Activated T-helper 1 cell treated with anti-CD3 and anti-CD28 coated beads, Interleukin-12 subunit alpha, Interleukin-12 subunit beta, Interleukin-2, Interleukin-4 antibody, amounts not matched to agents 30 ng/mL and 10 ng/mL and 1 ng/mL, durations not matched to agents 14 hours and 24 hours and 36 hours (primary cell): Measurements from ENCODE around the gene XPOT. TPM values are rescaled to one million over a fixed set of nuclear protein-coding genes. Genes with fewer than 3 reads are reported as not detected.

Source experiments
- DNase-seq: peaks from one replicate; pipeline ENCODE4 v3.0.0; 2021; ENCODE audit warnings: low spot score
- H3K27ac Mint-ChIP-seq: one replicate; pipeline ENCODE4 v1.8.0; 2021; ENCODE audit warnings: mild to moderate bottlenecking, mixed read lengths
- H3K27me3 Mint-ChIP-seq: one replicate; pipeline ENCODE4 v1.8.0; 2022; ENCODE audit warnings: mild to moderate bottlenecking, moderate library complexity, mixed read lengths; ENCODE audit not compliant: insufficient read depth
- H3K36me3 Mint-ChIP-seq: one replicate; pipeline ENCODE4 v1.8.0; 2021; ENCODE audit warnings: low read depth, mixed read lengths
- H3K4me1 Mint-ChIP-seq: one replicate; pipeline ENCODE4 v1.8.0; 2021; ENCODE audit warnings: low read depth, mixed read lengths
- H3K4me3 Mint-ChIP-seq: one replicate; pipeline ENCODE4 v1.8.0; 2021; ENCODE audit warnings: mild to moderate bottlenecking, moderate library complexity, mixed read lengths
- H3K9me3 Mint-ChIP-seq: one replicate; pipeline ENCODE4 v1.8.0; 2021; ENCODE audit warnings: mixed read lengths
- intact Hi-C: fragments of 100-400 bp; cut with micrococcal nuclease; formaldehyde crosslinking; loops from one replicate; pipeline ENCODE4 v1.15.1; 2024
- total RNA-seq: library from RNA; stranded (reverse); gene quantifications from 2 replicates; pipeline ENCODE4 v1.2.3, GENCODE V29; 2022

The XPOT gene
- total RNA-seq, 1 donor from 2014 or later: 145 TPM

DNA sequence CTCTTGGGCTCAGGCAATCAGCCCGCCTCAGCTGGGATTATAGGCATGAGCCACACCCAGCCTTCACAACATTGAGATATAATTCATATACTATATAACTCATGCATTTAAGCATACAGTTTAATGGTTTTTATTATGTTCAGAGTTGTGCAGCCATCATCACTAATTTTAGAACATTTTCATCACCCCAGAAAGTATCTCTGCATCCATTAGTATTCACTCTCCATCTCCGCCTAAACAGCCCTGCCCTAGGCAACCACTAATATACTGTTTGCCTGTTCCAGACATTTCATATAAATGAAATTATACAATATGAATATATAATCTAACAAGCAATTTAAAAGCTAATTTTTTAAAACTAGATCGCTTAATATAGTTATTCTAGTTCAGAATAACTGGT, 82.5 kb downstream of the XPOT start:
- peaks cover 7% of the 10 kb centered on the region for H3K4me1 Mint-ChIP-seq
- no peak overlapping the region for H3K4me3 Mint-ChIP-seq
- intact Hi-C loops: no loop called here
- H3K9me3 Mint-ChIP-seq: no peaks in the 10 kb centered on the region
- H3K27ac Mint-ChIP-seq: no peak overlapping the region
- H3K27me3 Mint-ChIP-seq: no peaks in the 10 kb centered on the region
- DNase-seq: no peak
- H3K36me3 Mint-ChIP-seq: peaks cover 36% of the 10 kb centered on the region

GRCh38 chr12:64491718-64492117, 87.5 kb downstream of the XPOT start:
- Mint-ChIP-seq H3K27ac (no peak overlapping the region), H3K27me3 (no peaks in the 10 kb centered on the region), H3K4me1 (peaks cover 21% of the 10 kb centered on the region), H3K36me3 (peaks cover 36% of the 10 kb centered on the region), H3K9me3 (no peaks in the 10 kb centered on the region), H3K4me3 (no peak overlapping the region)
- intact Hi-C loops: loop anchor here (2.0 kb wide), 1 partner anchor 39 kb away; the partner anchor contains the start of gene TBK1
- DNase-seq: no peak

- peaks cover 20% of the 10 kb centered on the region for H3K4me1 Mint-ChIP-seq
Observed at GRCh38 chr12:64493513-64493912, 89.3 kb downstream of the XPOT start.

DNA sequence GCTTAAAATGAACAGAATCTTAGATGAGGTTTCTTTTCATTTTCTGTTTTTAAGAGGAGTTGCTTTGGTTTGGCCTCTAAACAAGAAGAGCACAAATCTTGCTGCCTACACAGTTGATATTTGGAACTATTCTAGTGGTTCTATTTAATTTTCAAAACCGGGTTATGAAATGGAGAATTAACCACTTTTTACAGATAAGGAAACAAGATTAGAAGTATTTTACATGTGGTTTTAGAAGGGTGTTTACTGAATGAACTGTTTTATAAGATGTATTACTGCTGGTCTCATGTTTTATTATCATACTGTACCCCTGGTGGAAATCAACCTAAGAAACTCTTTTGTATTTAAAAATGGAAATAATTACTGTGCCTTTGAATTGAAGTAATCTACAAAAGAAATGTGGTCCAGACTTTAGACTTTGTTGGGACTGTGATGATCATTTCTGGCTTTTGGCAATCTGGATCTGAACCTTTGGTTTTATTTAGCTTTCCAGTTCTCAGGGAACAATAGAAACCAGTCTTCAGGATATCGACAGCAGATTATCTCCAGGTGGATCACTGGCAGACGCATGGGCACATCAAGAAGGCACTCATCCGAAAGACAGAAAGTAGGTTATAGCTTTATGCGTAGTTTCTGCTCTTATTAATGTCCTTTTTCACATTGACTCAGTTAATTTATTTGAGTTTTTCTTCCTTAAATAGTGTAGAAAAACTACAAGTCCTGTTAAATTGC, 91.0 kb downstream of the XPOT start:
- H3K4me1 Mint-ChIP-seq: peaks cover 16% of the 10 kb centered on the region
- no peaks in the 10 kb centered on the region for H3K9me3 Mint-ChIP-seq
- peaks cover 30% of the 10 kb centered on the region for H3K36me3 Mint-ChIP-seq
- no peaks in the 10 kb centered on the region for H3K27me3 Mint-ChIP-seq
- no peak overlapping the region for H3K27ac Mint-ChIP-seq
- no peak for DNase-seq
- H3K4me3 Mint-ChIP-seq: no peak overlapping the region
- intact Hi-C loops: no loop called here

More at GRCh38 chr12:64493513-64493912, 89.3 kb downstream of the XPOT start:
- Mint-ChIP-seq H3K4me3 (no peak overlapping the region), H3K9me3 (no peaks in the 10 kb centered on the region), H3K27ac (no peak overlapping the region), H3K36me3 (peaks cover 37% of the 10 kb centered on the region), H3K27me3 (no peaks in the 10 kb centered on the region)
- intact Hi-C loops: no loop called here
- DNase-seq: no peak

GRCh38 chr12:64496839-64497400, 92.7 kb downstream of the XPOT start:
- no peak for DNase-seq
- Mint-ChIP-seq H3K36me3 (peaks cover 29% of the 10 kb centered on the region), H3K27me3 (no peaks in the 10 kb centered on the region), H3K9me3 (no peaks in the 10 kb centered on the region), H3K4me1 (peaks cover 19% of the 10 kb centered on the region), H3K4me3 (no peak overlapping the region), H3K27ac (no peak overlapping the region)
- intact Hi-C loops: no loop called here

- H3K36me3 Mint-ChIP-seq: peaks cover 25% of the 10 kb centered on the region
- peaks cover 19% of the 10 kb centered on the region for H3K4me1 Mint-ChIP-seq
- DNase-seq: no peak
- intact Hi-C loops: no loop called here
- H3K27ac Mint-ChIP-seq: peak overlapping the region; percentile 61
- no peaks in the 10 kb centered on the region for H3K27me3 Mint-ChIP-seq
- no peak overlapping the region for H3K4me3 Mint-ChIP-seq
- H3K9me3 Mint-ChIP-seq: no peaks in the 10 kb centered on the region
Observed at GRCh38 chr12:64497484-64497883, 93.3 kb downstream of the XPOT start.

DNA sequence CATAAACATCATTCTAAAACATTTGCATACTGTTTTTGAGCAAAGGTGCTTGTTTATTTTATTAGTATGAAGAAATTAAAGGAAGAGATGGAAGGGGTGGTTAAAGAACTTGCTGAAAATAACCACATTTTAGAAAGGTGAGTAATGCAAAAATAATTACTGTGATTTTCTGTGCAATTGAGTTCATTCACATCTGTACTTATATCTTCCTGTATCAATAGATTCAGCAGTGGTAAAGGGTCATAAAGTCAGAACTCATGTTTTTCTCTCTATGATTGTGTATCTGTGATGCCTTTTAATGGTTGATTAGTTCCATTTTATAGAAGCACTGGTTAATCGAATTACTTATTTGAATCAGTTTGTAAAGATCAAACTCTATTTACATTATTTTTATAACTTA, 93.7 kb downstream of the XPOT start:
- peaks cover 19% of the 10 kb centered on the region for H3K4me1 Mint-ChIP-seq
- intact Hi-C loops: no loop called here
- no peaks in the 10 kb centered on the region for H3K9me3 Mint-ChIP-seq
- peaks cover 29% of the 10 kb centered on the region for H3K36me3 Mint-ChIP-seq
- no peak overlapping the region for H3K4me3 Mint-ChIP-seq
- no peaks in the 10 kb centered on the region for H3K27me3 Mint-ChIP-seq
- no peak for DNase-seq
- H3K27ac Mint-ChIP-seq: peak overlapping the region; percentile 61

DNA sequence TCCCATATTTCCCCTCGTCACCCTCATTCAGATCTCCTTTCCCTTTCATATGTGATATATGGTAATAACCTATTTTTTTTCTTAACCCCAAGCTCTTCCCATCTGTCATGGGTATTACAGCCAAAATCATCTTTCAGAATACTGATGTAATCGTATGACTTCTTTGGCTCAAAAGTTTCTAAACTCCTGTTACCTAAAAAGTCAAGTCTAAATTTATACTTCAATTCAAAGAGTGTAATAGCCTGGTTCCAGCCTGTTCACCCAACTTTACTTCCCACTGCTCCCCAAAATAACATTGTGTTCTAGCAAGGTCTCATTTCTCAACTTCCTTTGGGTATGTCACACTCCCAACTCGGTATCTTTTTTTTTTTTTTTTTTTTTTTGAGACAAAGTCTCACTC, 96.2 kb downstream of the XPOT start:
- Mint-ChIP-seq H3K27ac (no peak overlapping the region), H3K36me3 (peaks cover 29% of the 10 kb centered on the region), H3K4me1 (peaks cover 5% of the 10 kb centered on the region), H3K27me3 (no peaks in the 10 kb centered on the region), H3K4me3 (no peak overlapping the region), H3K9me3 (no peaks in the 10 kb centered on the region)
- DNase-seq: no peak
- intact Hi-C loops: no loop called here

Other genes with a start within 250 kb of the XPOT start
- 12.7 and 14.9 TPM in 2 replicates for gene KICS2, start 182.1 kb upstream of the XPOT start, total RNA-seq
- gene C12orf56, start 13.6 kb upstream of the XPOT start, total RNA-seq: 0.15 TPM in 1 of 2 replicates, not detected in the other
- gene TBK1, start 47.7 kb downstream of the XPOT start, total RNA-seq: 33.6 and 42.4 TPM in 2 replicates
- gene RASSF3, start 206.1 kb downstream of the XPOT start, total RNA-seq: 37.1 and 38.3 TPM in 2 replicates